ENCODE measurements around the gene ZNF81.
"Not testable (repeated sequence)": the region's sequence is repeated elsewhere in the genome, so short reads cannot be mapped to it uniquely, and the experiment has no call there.

The ZNF81 gene

DNA sequence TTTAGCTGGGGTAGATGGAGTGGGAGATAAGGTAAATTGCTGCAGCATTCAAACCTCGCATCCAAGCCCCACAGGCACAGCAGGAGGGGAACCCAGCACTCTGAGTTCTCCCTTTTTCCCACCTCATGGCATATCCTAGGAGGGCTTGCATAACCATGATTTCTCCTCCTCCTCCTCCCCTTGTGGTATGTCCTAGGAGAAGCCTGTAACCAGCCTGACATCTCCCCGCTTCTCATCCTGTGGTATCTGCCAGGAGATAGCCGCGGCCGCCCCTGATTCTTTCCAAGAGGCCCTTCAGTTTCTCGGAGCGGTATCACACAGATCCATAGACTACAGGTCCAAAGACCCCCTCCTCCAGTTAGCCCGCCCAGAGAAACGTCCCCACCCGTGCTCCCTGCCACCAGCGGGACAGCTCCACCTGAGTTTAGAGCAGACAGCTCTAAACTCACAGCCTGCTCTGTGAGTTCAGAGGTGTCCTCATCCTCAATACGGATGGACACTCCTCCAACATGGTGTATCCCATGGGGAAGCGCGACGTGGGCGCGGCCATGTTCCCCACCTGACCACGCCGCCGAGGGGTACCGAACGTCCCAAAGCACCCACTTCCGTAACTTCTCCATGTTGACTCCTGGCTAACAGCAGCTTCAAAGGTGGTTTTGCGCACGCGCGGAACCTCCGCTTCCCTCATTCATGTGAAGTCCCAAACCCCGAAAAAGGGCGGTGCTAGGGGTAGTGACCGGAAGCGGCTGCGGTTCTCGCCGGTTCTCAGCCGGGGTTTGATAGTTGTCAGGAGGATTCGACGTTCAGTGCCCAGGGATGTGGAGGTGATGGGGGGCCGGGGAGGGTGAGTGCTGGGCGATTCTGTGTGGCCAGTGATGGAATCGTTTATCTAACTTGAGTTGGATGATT, at the start of gene ZNF81:
Gene ZNF81 (plus strand): TSS at position 739 of the 909 bp plus-strand sequence. CDS start 9,366 bp downstream, outside the sequence.
- peak within 1 kb of the TSS; percentile 99 for H3K4me3 Mint-ChIP-seq
- peaks cover 42% of the 10 kb centered on the region for H3K9me3 Mint-ChIP-seq
- peak; percentile 91 for DNase-seq
- H3K27ac Mint-ChIP-seq: peak within 1 kb of the TSS; percentile 98
- peaks cover 6% of the 10 kb centered on the region for H3K36me3 Mint-ChIP-seq (ENCODE audit: low read depth)
- H3K4me1 Mint-ChIP-seq: peaks cover 23% of the 10 kb centered on the region
- H3K27me3 Mint-ChIP-seq (ENCODE audit: low read depth, poor library complexity): no peaks in the 10 kb centered on the region
- TF ChIP-seq, protein P1, sequence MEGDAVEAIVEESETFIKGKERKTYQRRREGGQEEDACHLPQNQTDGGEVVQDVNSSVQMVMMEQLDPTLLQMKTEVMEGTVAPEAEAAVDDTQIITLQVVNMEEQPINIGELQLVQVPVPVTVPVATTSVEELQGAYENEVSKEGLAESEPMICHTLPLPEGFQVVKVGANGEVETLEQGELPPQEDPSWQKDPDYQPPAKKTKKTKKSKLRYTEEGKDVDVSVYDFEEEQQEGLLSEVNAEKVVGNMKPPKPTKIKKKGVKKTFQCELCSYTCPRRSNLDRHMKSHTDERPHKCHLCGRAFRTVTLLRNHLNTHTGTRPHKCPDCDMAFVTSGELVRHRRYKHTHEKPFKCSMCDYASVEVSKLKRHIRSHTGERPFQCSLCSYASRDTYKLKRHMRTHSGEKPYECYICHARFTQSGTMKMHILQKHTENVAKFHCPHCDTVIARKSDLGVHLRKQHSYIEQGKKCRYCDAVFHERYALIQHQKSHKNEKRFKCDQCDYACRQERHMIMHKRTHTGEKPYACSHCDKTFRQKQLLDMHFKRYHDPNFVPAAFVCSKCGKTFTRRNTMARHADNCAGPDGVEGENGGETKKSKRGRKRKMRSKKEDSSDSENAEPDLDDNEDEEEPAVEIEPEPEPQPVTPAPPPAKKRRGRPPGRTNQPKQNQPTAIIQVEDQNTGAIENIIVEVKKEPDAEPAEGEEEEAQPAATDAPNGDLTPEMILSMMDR (IDR thresholded peaks at IDR 0.05): no peak

DNA sequence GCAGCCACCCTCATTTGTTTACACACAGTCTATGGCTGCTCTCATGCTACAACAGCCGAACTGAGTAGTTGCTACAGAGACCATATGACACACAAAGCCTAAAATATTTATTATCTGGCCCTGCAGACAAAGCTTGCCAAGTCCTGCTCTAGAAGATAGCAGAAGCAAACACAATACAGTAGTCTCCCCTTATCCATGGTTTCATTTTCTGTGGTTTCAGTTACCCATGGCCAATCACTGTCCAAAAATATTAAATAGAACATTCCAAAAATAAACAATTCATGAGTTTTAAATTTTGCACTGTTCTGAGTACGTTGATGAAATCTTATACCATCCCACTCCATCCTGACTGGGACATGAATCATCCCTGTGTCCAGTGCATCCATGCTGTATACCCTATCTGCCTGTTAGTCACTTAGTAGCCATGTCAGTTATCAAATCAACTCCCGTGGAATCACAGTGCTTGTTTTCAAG, 40.2 kb upstream of the ZNF81 start:
- Mint-ChIP-seq H3K27me3 (ENCODE audit: low read depth, poor library complexity) (no peaks in the 10 kb centered on the region), H3K4me1 (no peaks in the 10 kb centered on the region), H3K36me3 (ENCODE audit: low read depth) (no peaks in the 10 kb centered on the region), H3K9me3 (peaks cover 35% of the 10 kb centered on the region), H3K27ac (no peak overlapping the region), H3K4me3 (no peak overlapping the region)
- DNase-seq: no peak
- TF ChIP-seq, protein P1 (IDR thresholded peaks at IDR 0.05): no peak

DNA sequence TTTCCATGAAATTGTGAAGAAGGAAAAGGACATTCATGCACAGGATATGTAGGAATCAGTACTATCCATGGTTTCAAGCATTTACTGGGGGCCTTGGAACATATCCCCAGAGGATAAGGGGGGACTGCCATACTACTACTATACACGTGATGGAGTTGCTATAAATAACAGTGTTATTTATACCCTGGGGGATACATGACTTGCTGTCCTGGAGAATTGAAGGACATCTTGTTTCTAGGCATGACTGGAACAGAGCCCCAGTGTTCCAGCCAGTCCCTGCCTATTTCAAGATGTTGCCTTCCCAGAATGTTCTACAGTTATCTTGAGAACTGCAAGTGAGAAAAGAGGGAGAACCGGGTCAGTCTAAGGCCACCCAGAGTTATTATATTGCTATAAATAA, 39.6 kb upstream of the ZNF81 start:
- no peak overlapping the region for H3K4me3 Mint-ChIP-seq
- DNase-seq: no peak
- H3K27me3 Mint-ChIP-seq (ENCODE audit: low read depth, poor library complexity): no peaks in the 10 kb centered on the region
- H3K27ac Mint-ChIP-seq: no peak overlapping the region
- peaks cover 38% of the 10 kb centered on the region for H3K9me3 Mint-ChIP-seq
- H3K36me3 Mint-ChIP-seq (ENCODE audit: low read depth): no peaks in the 10 kb centered on the region
- H3K4me1 Mint-ChIP-seq: no peaks in the 10 kb centered on the region
- TF ChIP-seq, protein P1 (IDR thresholded peaks at IDR 0.05): no peak

DNA sequence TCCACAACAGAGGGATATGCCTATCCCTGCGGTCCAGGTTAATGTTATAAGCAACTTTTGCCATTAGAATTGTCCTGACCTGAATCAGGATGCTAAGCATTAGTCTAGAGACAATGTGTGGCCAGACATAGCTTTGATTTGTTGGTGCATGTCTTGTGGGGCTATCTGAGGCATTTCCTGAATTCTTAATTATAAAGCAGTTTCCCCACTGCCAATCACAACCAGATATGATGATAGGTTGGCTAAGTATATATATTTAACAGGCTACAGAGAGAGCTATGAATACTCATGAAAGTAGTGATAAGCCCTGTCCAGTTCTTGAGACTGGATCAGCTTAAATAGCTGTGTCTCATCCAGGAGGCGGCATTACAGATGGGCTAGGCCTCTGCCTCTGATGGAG, 37.8 kb upstream of the ZNF81 start:
- no peak for DNase-seq
- H3K36me3 Mint-ChIP-seq (ENCODE audit: low read depth): no peaks in the 10 kb centered on the region
- TF ChIP-seq, protein P1 (IDR thresholded peaks at IDR 0.05): no peak
- H3K27me3 Mint-ChIP-seq (ENCODE audit: low read depth, poor library complexity): no peaks in the 10 kb centered on the region
- H3K4me3 Mint-ChIP-seq: no peak overlapping the region
- no peak overlapping the region for H3K27ac Mint-ChIP-seq
- H3K9me3 Mint-ChIP-seq: peaks cover 39% of the 10 kb centered on the region
- no peaks in the 10 kb centered on the region for H3K4me1 Mint-ChIP-seq

DNA sequence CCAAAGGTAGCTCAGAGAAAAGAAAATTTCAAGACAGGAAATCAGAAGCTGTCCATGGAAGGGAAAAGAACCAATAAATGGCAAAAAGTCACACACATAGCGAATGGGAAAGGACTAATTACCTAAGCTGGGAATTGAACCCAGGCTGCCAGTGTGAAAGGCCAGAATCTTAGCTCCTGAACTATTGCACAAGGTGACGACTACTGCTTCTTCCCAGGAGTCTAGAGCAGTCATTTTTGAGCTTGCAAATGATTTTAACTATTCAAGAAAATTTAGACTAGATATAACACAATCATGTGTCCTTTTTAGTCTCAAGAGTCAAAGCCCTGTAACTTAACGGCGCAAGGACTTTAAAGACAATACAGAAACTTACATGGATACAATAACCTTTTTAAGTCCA, 34.1 kb upstream of the ZNF81 start:
- TF ChIP-seq, protein P1 (IDR thresholded peaks at IDR 0.05): no peak
- Mint-ChIP-seq H3K4me3 (no peak overlapping the region), H3K27ac (no peak overlapping the region), H3K9me3 (peaks cover 38% of the 10 kb centered on the region), H3K36me3 (ENCODE audit: low read depth) (no peaks in the 10 kb centered on the region), H3K4me1 (peaks cover 7% of the 10 kb centered on the region), H3K27me3 (ENCODE audit: low read depth, poor library complexity) (no peaks in the 10 kb centered on the region)
- DNase-seq: no peak

DNA sequence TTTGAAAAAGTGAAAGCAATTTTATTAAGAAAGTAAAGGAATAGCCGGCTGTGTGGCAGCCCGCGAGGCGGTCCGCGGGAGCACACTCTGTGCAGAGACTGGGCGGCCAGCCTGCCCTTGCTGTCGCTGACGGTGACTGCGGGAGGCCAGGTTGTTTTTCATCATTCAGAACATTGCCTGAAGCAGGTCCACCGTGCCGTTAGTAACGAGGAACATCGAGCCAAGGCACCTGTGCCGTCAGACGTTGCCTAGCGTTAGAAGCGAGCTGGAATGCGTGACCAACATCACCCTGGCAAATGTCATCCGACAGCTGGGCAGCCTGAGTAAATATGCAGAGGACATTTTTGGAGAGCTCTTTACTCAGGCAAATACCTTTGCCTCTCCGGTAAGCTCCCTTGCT, 33.6 kb upstream of the ZNF81 start:
- not testable (repeated sequence) for H3K27me3 Mint-ChIP-seq (ENCODE audit: low read depth, poor library complexity)

More for the DNA sequence above, 33.6 kb upstream of the ZNF81 start:
- H3K4me3 Mint-ChIP-seq; H3K27ac Mint-ChIP-seq; H3K36me3 Mint-ChIP-seq (ENCODE audit: low read depth); DNase-seq; H3K4me1 Mint-ChIP-seq: not testable (repeated sequence)
- peaks cover 38% of the 10 kb centered on the region for H3K9me3 Mint-ChIP-seq

Measured in nephron progenitor cell (in vitro differentiated cells).